Bronchial epithelial cell (primary cell): Measurements from ENCODE around the gene TELO2. TPM values are rescaled to one million over a fixed set of nuclear protein-coding genes. Genes with fewer than 3 reads are reported as not detected.

Source experiments
- DNase-seq: peaks from one replicate; pipeline ENCODE4 v3.0.0-alpha.2; 2010; ENCODE audit warnings: low read depth
- FAIRE-seq: peaks from 2 replicates; lab custom pipeline; 2011; peaks lifted over from hg19 to GRCh38; lab: Jason Lieb, UNC
- H3K27me3 ChIP-seq: 2 replicates; pipeline ENCODE4 v1.5.1; 2011; ENCODE audit warnings: low read length; ENCODE audit not compliant: control insufficient read depth, insufficient read depth
- H3K36me3 ChIP-seq: 2 replicates; pipeline ENCODE4 v1.5.1; 2011; ENCODE audit warnings: low read length; ENCODE audit not compliant: control insufficient read depth, insufficient read depth
- H3K4me3 ChIP-seq: 2 replicates; pipeline ENCODE4 v1.5.1; 2011; ENCODE audit warnings: mild to moderate bottlenecking, low read depth, low read length, control low read depth
- CTCF ChIP-seq: IDR thresholded peaks from 2 replicates; pipeline ENCODE4 v1.5.1; 2011; ENCODE audit warnings: mild to moderate bottlenecking, moderate library complexity, low read length, control low read depth, inconsistent platforms; ENCODE audit not compliant: insufficient read depth, severe bottlenecking
- total RNA-seq: library from RNA; depleted of rRNA; stranded (reverse); fragments of >200 nt; gene quantifications from 2 replicates; pipeline ENCODE4 v1.2.1, GENCODE V29; 2014

The TELO2 gene
- total RNA-seq, 1 donor from 2014 or later: 8.2 TPM

DNA sequence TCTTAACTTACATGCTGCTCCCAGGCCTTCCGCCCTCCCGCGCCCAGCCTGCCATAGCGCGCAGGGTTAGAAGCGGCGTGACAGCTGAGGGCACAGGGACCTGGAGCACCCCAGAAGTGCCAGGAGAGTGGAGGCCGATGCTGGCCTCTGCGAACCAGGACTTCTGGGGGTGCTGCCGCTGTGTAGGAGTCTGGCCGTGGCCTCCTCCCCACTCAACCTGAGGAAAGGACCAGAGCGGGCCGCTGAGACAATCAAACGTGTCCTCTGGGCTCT lies 38.4 kb downstream of the TELO2 start:
- no peak overlapping the region for H3K4me3 ChIP-seq
- H3K27me3 ChIP-seq: no peaks in the 10 kb centered on the region
- FAIRE-seq: no peak
- no peak for TF ChIP-seq CTCF
- no peak for DNase-seq
- no peaks in the 10 kb centered on the region for H3K36me3 ChIP-seq

DNA sequence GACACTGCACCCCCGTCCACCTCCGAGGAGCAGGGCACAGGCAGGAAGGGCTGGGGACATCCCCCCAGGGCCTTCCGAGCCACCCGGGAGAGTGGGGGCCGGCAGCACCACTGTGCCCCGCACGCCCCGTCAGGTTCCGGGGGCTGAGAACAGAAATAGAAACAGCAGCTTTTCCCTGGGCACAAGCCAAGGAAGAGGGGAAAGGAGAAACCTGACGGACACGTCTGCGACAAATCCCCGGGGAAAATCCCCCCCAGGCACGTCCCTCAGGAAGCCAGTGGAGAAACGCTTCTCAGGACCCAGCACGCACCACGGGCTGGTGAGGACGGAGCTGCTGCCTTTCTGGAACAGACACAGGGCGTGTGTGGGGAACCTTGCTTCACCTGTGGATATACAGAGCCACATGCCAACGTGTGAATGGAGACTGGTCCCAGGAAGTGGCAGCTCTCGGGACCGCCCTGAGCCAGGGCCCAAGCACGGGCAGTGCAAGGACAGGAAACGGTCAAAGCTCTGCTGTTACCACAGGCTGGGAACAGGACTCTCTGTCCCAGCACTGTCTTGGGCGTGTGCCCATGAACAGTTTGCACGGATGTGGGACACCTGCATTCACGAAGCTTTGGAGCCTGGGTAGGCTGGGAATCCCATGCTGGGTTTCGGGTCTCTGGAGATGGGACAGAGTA lies 39.1 kb downstream of the TELO2 start:
- no peak for FAIRE-seq
- H3K27me3 ChIP-seq: no peaks in the 10 kb centered on the region

GRCh38 chr16:1532771-1533170 lies 39.6 kb downstream of the TELO2 start:
- no peaks in the 10 kb centered on the region for H3K27me3 ChIP-seq
- no peak overlapping the region for H3K4me3 ChIP-seq
- no peak for DNase-seq
- no peak for TF ChIP-seq CTCF
- H3K36me3 ChIP-seq: no peaks in the 10 kb centered on the region
- FAIRE-seq: no peak

More for the DNA sequence above, 39.1 kb downstream of the TELO2 start:
- Histone ChIP-seq H3K36me3 (no peaks in the 10 kb centered on the region), H3K4me3 (no peak overlapping the region)
- TF ChIP-seq CTCF: no peak
- no peak for DNase-seq

- no peak for FAIRE-seq
- TF ChIP-seq CTCF: no peak
- Histone ChIP-seq H3K36me3 (no peaks in the 10 kb centered on the region), H3K27me3 (no peaks in the 10 kb centered on the region), H3K4me3 (no peak within 1 kb of the TSS)
- no peak for DNase-seq
Observed at GRCh38 chr16:1533443-1533951, 40.3 kb downstream of the TELO2 start, which contains the start of gene TMEM204. Gene TMEM204, plus strand, starts transcription at chr16:1533666. Its CDS starts 610 bp downstream, at chr16:1534276.

- FAIRE-seq: no peak
- Histone ChIP-seq H3K27me3 (no peaks in the 10 kb centered on the region), H3K36me3 (no peaks in the 10 kb centered on the region), H3K4me3 (no peak overlapping the region)
- no peak for TF ChIP-seq CTCF
- no peak for DNase-seq
Observed at GRCh38 chr16:1534021-1535020, 41.2 kb downstream of the TELO2 start.
